Measurements from ENCODE around the gene LDLRAD4.

DNA sequence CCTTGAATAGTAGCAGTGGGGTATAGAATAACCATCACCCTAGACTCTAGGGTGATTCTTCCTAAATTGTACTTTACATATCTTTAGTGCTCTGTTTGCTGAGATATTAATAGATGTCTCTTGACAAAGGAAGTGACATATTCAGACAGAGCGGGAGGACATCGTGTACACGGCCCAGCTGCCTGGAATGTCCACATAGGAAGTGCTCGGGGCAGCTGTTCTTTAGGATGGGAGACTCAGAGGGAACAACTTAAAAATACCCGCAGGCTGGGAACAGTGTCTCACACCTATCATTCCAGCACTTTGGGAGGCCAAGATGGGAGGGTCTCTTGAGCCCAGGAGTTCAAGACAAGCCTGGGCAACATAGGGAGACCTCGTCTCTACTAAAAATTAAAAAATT, 301.7 kb downstream of the LDLRAD4 start:
- TF ChIP-seq, protein P1, sequence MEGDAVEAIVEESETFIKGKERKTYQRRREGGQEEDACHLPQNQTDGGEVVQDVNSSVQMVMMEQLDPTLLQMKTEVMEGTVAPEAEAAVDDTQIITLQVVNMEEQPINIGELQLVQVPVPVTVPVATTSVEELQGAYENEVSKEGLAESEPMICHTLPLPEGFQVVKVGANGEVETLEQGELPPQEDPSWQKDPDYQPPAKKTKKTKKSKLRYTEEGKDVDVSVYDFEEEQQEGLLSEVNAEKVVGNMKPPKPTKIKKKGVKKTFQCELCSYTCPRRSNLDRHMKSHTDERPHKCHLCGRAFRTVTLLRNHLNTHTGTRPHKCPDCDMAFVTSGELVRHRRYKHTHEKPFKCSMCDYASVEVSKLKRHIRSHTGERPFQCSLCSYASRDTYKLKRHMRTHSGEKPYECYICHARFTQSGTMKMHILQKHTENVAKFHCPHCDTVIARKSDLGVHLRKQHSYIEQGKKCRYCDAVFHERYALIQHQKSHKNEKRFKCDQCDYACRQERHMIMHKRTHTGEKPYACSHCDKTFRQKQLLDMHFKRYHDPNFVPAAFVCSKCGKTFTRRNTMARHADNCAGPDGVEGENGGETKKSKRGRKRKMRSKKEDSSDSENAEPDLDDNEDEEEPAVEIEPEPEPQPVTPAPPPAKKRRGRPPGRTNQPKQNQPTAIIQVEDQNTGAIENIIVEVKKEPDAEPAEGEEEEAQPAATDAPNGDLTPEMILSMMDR (IDR thresholded peaks at IDR 0.05) = no peak
- TF ChIP-seq POLR2A (IDR thresholded peaks at IDR 0.05) = no peak
